Activated T-helper 17 cell treated with anti-CD3 and anti-CD28 coated beads, Interleukin-2, amount 50 U/mL, for 72 hours (primary cell): ENCODE measurements around the gene DACT1. TPM values are rescaled to one million over a fixed set of nuclear protein-coding genes. Genes with fewer than 3 reads are reported as not detected.

Experiments used
- ATAC-seq: fragments of 150-1000 bp; cut with Tn5 transposase; replicated peaks from 2 replicates; pipeline ENCODE4 v1.10.0; 2021; ENCODE audit warnings: mild to moderate bottlenecking, moderate library complexity
- H3K27ac Mint-ChIP-seq: one replicate; pipeline ENCODE4 v1.8.0; 2022; ENCODE audit warnings: mixed read lengths
- H3K27me3 Mint-ChIP-seq: one replicate; pipeline ENCODE4 v1.8.0; 2022; ENCODE audit warnings: mixed read lengths
- H3K36me3 Mint-ChIP-seq: one replicate; pipeline ENCODE4 v1.8.0; 2022; ENCODE audit warnings: low read depth, mild to moderate bottlenecking, mixed read lengths
- H3K4me1 Mint-ChIP-seq: one replicate; pipeline ENCODE4 v1.8.0; 2022; ENCODE audit warnings: mixed read lengths
- H3K4me3 Mint-ChIP-seq: one replicate; pipeline ENCODE4 v1.8.0; 2022; ENCODE audit warnings: mild to moderate bottlenecking, mixed read lengths
- H3K9me3 Mint-ChIP-seq: one replicate; pipeline ENCODE4 v1.8.0; 2022; ENCODE audit warnings: mixed read lengths
- total RNA-seq, 2 donors: library from RNA; stranded (reverse); gene quantifications; one replicate each; pipeline ENCODE4 v1.2.3, GENCODE V29; 2022

The DACT1 gene
- total RNA-seq, 2 donors from 2014 or later: 2.5 to 2.8 TPM

GRCh38 chr14:58626431-58626831 lies 11.3 kb upstream of the DACT1 start:
- ATAC-seq: no peak
- Mint-ChIP-seq H3K9me3 (no peaks in the 10 kb centered on the region), H3K4me3 (no peak overlapping the region), H3K36me3 (no peaks in the 10 kb centered on the region), H3K27me3 (peaks cover 4% of the 10 kb centered on the region), H3K27ac (no peak overlapping the region), H3K4me1 (no peaks in the 10 kb centered on the region)

- Mint-ChIP-seq H3K4me3 (no peak overlapping the region), H3K27ac (no peak overlapping the region), H3K9me3 (no peaks in the 10 kb centered on the region), H3K36me3 (no peaks in the 10 kb centered on the region), H3K4me1 (no peaks in the 10 kb centered on the region), H3K27me3 (peaks cover 4% of the 10 kb centered on the region)
- no peak for ATAC-seq
These were observed 9.4 kb upstream of the DACT1 start for GRCh38 chr14:58628406-58628805.

GRCh38 chr14:58629281-58629680 lies 8.5 kb upstream of the DACT1 start:
- Mint-ChIP-seq H3K27me3 (peaks cover 4% of the 10 kb centered on the region), H3K9me3 (no peaks in the 10 kb centered on the region), H3K4me1 (no peaks in the 10 kb centered on the region), H3K4me3 (no peak overlapping the region), H3K36me3 (no peaks in the 10 kb centered on the region), H3K27ac (no peak overlapping the region)
- ATAC-seq: no peak

- Mint-ChIP-seq H3K36me3 (no peaks in the 10 kb centered on the region), H3K4me3 (no peak overlapping the region), H3K9me3 (no peaks in the 10 kb centered on the region), H3K27ac (no peak overlapping the region), H3K27me3 (peaks cover 15% of the 10 kb centered on the region), H3K4me1 (no peaks in the 10 kb centered on the region)
- ATAC-seq: no peak
These were observed 6.0 kb upstream of the DACT1 start for GRCh38 chr14:58631732-58632131.

- no peak for ATAC-seq
- Mint-ChIP-seq H3K27me3 (peaks cover 20% of the 10 kb centered on the region), H3K4me1 (peaks cover 6% of the 10 kb centered on the region), H3K4me3 (no peak overlapping the region), H3K27ac (no peak overlapping the region), H3K9me3 (no peaks in the 10 kb centered on the region), H3K36me3 (peaks cover 6% of the 10 kb centered on the region)
These were observed 3.9 kb upstream of the DACT1 start for GRCh38 chr14:58633831-58634230.

GRCh38 chr14:58634406-58635090 lies 3.2 kb upstream of the DACT1 start:
- peaks cover 6% of the 10 kb centered on the region for H3K36me3 Mint-ChIP-seq
- H3K27ac Mint-ChIP-seq: no peak overlapping the region
- H3K27me3 Mint-ChIP-seq: peaks cover 27% of the 10 kb centered on the region
- no peak overlapping the region for H3K4me3 Mint-ChIP-seq
- no peak for ATAC-seq
- H3K4me1 Mint-ChIP-seq: peaks cover 12% of the 10 kb centered on the region
- no peaks in the 10 kb centered on the region for H3K9me3 Mint-ChIP-seq

- H3K9me3 Mint-ChIP-seq: no peaks in the 10 kb centered on the region
- no peak overlapping the region for H3K4me3 Mint-ChIP-seq
- peaks cover 28% of the 10 kb centered on the region for H3K27me3 Mint-ChIP-seq
- H3K4me1 Mint-ChIP-seq: peaks cover 12% of the 10 kb centered on the region
- peaks cover 6% of the 10 kb centered on the region for H3K36me3 Mint-ChIP-seq
- ATAC-seq: no peak
- H3K27ac Mint-ChIP-seq: no peak overlapping the region
These were observed 2.5 kb upstream of the DACT1 start for GRCh38 chr14:58635091-58635830.

- Mint-ChIP-seq H3K4me3 (peak overlapping the region; percentile 0), H3K4me1 (peaks cover 12% of the 10 kb centered on the region), H3K27ac (no peak overlapping the region), H3K36me3 (peaks cover 6% of the 10 kb centered on the region), H3K9me3 (no peaks in the 10 kb centered on the region), H3K27me3 (peaks cover 33% of the 10 kb centered on the region)
- ATAC-seq: no peak
These were observed 1.6 kb upstream of the DACT1 start for GRCh38 chr14:58636129-58636528.

GRCh38 chr14:58637040-58637390 lies 747 bp upstream of the DACT1 start:
- peaks cover 12% of the 10 kb centered on the region for H3K4me1 Mint-ChIP-seq
- H3K27ac Mint-ChIP-seq: no peak overlapping the region
- peaks cover 36% of the 10 kb centered on the region for H3K27me3 Mint-ChIP-seq
- no peaks in the 10 kb centered on the region for H3K9me3 Mint-ChIP-seq
- peak overlapping the region; percentile 86 for H3K4me3 Mint-ChIP-seq
- H3K36me3 Mint-ChIP-seq: peaks cover 6% of the 10 kb centered on the region
- peak; percentile 18 for ATAC-seq

GRCh38 chr14:58638231-58639197 lies 752 bp downstream of the DACT1 start:
- peaks cover 12% of the 10 kb centered on the region for H3K4me1 Mint-ChIP-seq
- no peak overlapping the region for H3K27ac Mint-ChIP-seq
- peaks cover 36% of the 10 kb centered on the region for H3K27me3 Mint-ChIP-seq
- H3K36me3 Mint-ChIP-seq: peaks cover 6% of the 10 kb centered on the region
- no peaks in the 10 kb centered on the region for H3K9me3 Mint-ChIP-seq
- peak; percentile 39 for ATAC-seq
- peak overlapping the region; percentile 65 for H3K4me3 Mint-ChIP-seq

- no peak for ATAC-seq
- Mint-ChIP-seq H3K36me3 (peaks cover 6% of the 10 kb centered on the region), H3K27ac (no peak overlapping the region), H3K27me3 (peaks cover 36% of the 10 kb centered on the region), H3K4me3 (peak overlapping the region; percentile 65), H3K9me3 (no peaks in the 10 kb centered on the region), H3K4me1 (peaks cover 12% of the 10 kb centered on the region)
These were observed 1.4 kb downstream of the DACT1 start for GRCh38 chr14:58639198-58639565.

- Mint-ChIP-seq H3K4me3 (peak overlapping the region; percentile 65), H3K9me3 (no peaks in the 10 kb centered on the region), H3K4me1 (peaks cover 12% of the 10 kb centered on the region), H3K36me3 (peaks cover 6% of the 10 kb centered on the region), H3K27me3 (peaks cover 32% of the 10 kb centered on the region), H3K27ac (no peak overlapping the region)
- no peak for ATAC-seq
These were observed 2.2 kb downstream of the DACT1 start for GRCh38 chr14:58639842-58640484.

GRCh38 chr14:58640959-58641358 lies 3.2 kb downstream of the DACT1 start:
- Mint-ChIP-seq H3K4me1 (peaks cover 12% of the 10 kb centered on the region), H3K4me3 (no peak overlapping the region), H3K27me3 (peaks cover 27% of the 10 kb centered on the region), H3K27ac (no peak overlapping the region), H3K9me3 (no peaks in the 10 kb centered on the region), H3K36me3 (peaks cover 6% of the 10 kb centered on the region)
- no peak for ATAC-seq

- no peak for ATAC-seq
- Mint-ChIP-seq H3K27me3 (peaks cover 22% of the 10 kb centered on the region), H3K27ac (no peak overlapping the region)
These were observed 3.7 kb downstream of the DACT1 start for GRCh38 chr14:58641509-58641908.

More at GRCh38 chr14:58641509-58641908, 3.7 kb downstream of the DACT1 start:
- no peak overlapping the region for H3K4me3 Mint-ChIP-seq
- H3K9me3 Mint-ChIP-seq: no peaks in the 10 kb centered on the region
- H3K36me3 Mint-ChIP-seq: peaks cover 6% of the 10 kb centered on the region
- peaks cover 12% of the 10 kb centered on the region for H3K4me1 Mint-ChIP-seq
